ENCODE data around the gene FSTL5.

DNA sequence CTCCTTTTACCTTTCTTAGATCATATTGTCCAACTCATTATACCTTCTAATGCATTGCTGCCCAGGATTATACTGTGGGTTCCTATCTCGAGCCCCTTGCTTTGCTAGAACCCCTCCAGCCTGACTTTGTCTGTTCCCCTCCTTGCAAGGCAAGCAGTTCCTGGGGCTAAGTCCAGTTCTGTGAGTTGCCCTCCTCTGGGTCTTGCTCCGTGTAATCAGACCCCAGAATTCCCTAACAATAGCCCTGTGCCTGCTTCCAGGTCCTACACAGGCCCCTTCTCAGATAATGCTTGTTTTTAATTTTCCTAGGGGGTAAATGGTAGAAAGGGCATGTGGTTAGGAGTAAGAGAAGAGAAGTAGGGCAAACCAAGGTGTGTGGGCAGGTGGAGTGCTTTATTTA, 145.9 kb downstream of the FSTL5 start:
- no peak for TF ChIP-seq POLR2A (IDR thresholded peaks at IDR 0.05; ENCODE audit: borderline replicate concordance, extremely low read depth, insufficient read depth, insufficient read length)
- TF ChIP-seq, protein P1, sequence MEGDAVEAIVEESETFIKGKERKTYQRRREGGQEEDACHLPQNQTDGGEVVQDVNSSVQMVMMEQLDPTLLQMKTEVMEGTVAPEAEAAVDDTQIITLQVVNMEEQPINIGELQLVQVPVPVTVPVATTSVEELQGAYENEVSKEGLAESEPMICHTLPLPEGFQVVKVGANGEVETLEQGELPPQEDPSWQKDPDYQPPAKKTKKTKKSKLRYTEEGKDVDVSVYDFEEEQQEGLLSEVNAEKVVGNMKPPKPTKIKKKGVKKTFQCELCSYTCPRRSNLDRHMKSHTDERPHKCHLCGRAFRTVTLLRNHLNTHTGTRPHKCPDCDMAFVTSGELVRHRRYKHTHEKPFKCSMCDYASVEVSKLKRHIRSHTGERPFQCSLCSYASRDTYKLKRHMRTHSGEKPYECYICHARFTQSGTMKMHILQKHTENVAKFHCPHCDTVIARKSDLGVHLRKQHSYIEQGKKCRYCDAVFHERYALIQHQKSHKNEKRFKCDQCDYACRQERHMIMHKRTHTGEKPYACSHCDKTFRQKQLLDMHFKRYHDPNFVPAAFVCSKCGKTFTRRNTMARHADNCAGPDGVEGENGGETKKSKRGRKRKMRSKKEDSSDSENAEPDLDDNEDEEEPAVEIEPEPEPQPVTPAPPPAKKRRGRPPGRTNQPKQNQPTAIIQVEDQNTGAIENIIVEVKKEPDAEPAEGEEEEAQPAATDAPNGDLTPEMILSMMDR (IDR thresholded peaks at IDR 0.05 in 2 of 3, conservative IDR thresholded peaks at IDR 0.05 in 1 of 3; ENCODE audit: borderline replicate concordance in 1 of 3, insufficient read depth in 1 of 3, low read depth in 2 of 3, low read length in 2 of 3) = no peak
- TF ChIP-seq EZH2 (IDR thresholded peaks at IDR 0.05) = no peak
- no peak for TF ChIP-seq JUND (IDR thresholded peaks at IDR 0.05)
- TF ChIP-seq, protein P2, sequence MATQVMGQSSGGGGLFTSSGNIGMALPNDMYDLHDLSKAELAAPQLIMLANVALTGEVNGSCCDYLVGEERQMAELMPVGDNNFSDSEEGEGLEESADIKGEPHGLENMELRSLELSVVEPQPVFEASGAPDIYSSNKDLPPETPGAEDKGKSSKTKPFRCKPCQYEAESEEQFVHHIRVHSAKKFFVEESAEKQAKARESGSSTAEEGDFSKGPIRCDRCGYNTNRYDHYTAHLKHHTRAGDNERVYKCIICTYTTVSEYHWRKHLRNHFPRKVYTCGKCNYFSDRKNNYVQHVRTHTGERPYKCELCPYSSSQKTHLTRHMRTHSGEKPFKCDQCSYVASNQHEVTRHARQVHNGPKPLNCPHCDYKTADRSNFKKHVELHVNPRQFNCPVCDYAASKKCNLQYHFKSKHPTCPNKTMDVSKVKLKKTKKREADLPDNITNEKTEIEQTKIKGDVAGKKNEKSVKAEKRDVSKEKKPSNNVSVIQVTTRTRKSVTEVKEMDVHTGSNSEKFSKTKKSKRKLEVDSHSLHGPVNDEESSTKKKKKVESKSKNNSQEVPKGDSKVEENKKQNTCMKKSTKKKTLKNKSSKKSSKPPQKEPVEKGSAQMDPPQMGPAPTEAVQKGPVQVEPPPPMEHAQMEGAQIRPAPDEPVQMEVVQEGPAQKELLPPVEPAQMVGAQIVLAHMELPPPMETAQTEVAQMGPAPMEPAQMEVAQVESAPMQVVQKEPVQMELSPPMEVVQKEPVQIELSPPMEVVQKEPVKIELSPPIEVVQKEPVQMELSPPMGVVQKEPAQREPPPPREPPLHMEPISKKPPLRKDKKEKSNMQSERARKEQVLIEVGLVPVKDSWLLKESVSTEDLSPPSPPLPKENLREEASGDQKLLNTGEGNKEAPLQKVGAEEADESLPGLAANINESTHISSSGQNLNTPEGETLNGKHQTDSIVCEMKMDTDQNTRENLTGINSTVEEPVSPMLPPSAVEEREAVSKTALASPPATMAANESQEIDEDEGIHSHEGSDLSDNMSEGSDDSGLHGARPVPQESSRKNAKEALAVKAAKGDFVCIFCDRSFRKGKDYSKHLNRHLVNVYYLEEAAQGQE (IDR thresholded peaks at IDR 0.05; ENCODE audit: low read depth) = no peak
- TF ChIP-seq POLR2AphosphoS5 (IDR thresholded peaks at IDR 0.05; ENCODE audit: low read depth, low read length) = no peak
- no peak for TF ChIP-seq EZH2phosphoT487 (IDR thresholded peaks at IDR 0.05; ENCODE audit: borderline replicate concordance)
- TF ChIP-seq, protein P3, sequence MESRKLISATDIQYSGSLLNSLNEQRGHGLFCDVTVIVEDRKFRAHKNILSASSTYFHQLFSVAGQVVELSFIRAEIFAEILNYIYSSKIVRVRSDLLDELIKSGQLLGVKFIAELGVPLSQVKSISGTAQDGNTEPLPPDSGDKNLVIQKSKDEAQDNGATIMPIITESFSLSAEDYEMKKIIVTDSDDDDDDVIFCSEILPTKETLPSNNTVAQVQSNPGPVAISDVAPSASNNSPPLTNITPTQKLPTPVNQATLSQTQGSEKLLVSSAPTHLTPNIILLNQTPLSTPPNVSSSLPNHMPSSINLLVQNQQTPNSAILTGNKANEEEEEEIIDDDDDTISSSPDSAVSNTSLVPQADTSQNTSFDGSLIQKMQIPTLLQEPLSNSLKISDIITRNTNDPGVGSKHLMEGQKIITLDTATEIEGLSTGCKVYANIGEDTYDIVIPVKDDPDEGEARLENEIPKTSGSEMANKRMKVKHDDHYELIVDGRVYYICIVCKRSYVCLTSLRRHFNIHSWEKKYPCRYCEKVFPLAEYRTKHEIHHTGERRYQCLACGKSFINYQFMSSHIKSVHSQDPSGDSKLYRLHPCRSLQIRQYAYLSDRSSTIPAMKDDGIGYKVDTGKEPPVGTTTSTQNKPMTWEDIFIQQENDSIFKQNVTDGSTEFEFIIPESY (IDR thresholded peaks at IDR 0.05; ENCODE audit: extremely low read depth, insufficient replicate concordance, low read length) = no peak
